Heart left ventricle (tissue), 16 donors: ENCODE results near the gene CLEC4M. TPM values are rescaled to one million over a fixed set of nuclear protein-coding genes. Genes with fewer than 3 reads are reported as not detected.

ENCODE experiments used
- ATAC-seq, 4 donors: fragments of 200-7000 bp; cut with Tn5 transposase; one replicate each; pipeline ENCODE4 v1.9.1; 2020 to 2022; ENCODE audit warnings: moderate library complexity in 4 of 4, mild to moderate bottlenecking in 3 of 4, moderate number of reproducible peaks in 1 of 4
- DNase-seq, 5 donors: peaks; one replicate each; pipeline ENCODE4 v3.0.0-alpha.2; 2020
- H3K27ac ChIP-seq, 12 donors: fragments of 200-600 bp; sonication (generic) in 4 of 12; one replicate each; pipeline versions ENCODE4 v1.5.0 to v1.8.0; 2016 to 2022; ENCODE audit warnings: mild to moderate bottlenecking in 2 of 12
- H3K27me3 ChIP-seq, 9 donors: fragments of 200-600 bp; sonication (generic) in 2 of 9; one replicate each; pipeline versions ENCODE4 v1.5.1 to v1.8.0; 2016 to 2022; ENCODE audit warnings: mild to moderate bottlenecking in 3 of 9
- H3K36me3 ChIP-seq, 9 donors: fragments of 200-600 bp; sonication (generic) in 2 of 9; one replicate each; pipeline versions ENCODE4 v1.5.0 to v1.8.0; 2018 to 2022; ENCODE audit warnings: mild to moderate bottlenecking in 2 of 9
- H3K4me1 ChIP-seq, 12 donors: fragments of 200-600 bp; sonication (generic) in 4 of 12; one replicate each; pipeline versions ENCODE4 v1.5.0 to v1.8.0; 2016 to 2022; ENCODE audit warnings: mild to moderate bottlenecking in 3 of 12
- H3K4me3 ChIP-seq, 12 donors: fragments of 200-600 bp; sonication (generic) in 4 of 12; one replicate each; pipeline versions ENCODE4 v1.5.0 to v1.8.0; 2017 to 2022; ENCODE audit warnings: mild to moderate bottlenecking in 9 of 12, moderate library complexity in 4 of 12
- H3K9me3 ChIP-seq, 12 donors: fragments of 200-600 bp; sonication (generic) in 4 of 12; one replicate each; pipeline versions ENCODE4 v1.5.0 to v1.8.0; 2016 to 2022; ENCODE audit warnings: mild to moderate bottlenecking in 1 of 12
- CTCF ChIP-seq, 12 donors: fragments of 200-600 bp; sonication (generic) in 4 of 12; IDR thresholded peaks; one replicate each; pipeline versions ENCODE4 v1.5.0 to v1.8.0; 2018 to 2022; ENCODE audit warnings: antibody characterized with exemption in 12 of 12, mild to moderate bottlenecking in 5 of 12
- POLR2A ChIP-seq, 2 donors: fragments of 450-650 bp; IDR thresholded peaks; one replicate each; pipeline ENCODE4 v1.6.1; 2017; ENCODE audit warnings: antibody characterized with exemption in 2 of 2, mild to moderate bottlenecking in 2 of 2, moderate library complexity in 2 of 2
- WGBS, 4 donors: extraction: QIAGEN DNeasy Blood & Tissue Kit in 2 of 4; methylation state at CpG; one replicate each; pipeline versions ENCODE4 v1.1.5 to v1.1.7; 2013 to 2018; 5-methylcytosine and 5-hydroxymethylcytosine counted together
- intact Hi-C, 10 donors: fragments of 100-400 bp; cut with DNase I; formaldehyde crosslinking; loops; one replicate each; pipeline versions ENCODE4 v1.11.1 to v1.14.2; 2022
- polyA plus RNA-seq, 2 donors: library from polyadenylated mRNA; stranded (reverse); fragments of 200-250 nt; gene quantifications; one replicate each; pipeline ENCODE4 v1.2.3, GENCODE V29; 2013
- total RNA-seq, 9 donors: library from RNA; depleted of rRNA in 2 of 9; stranded (reverse); fragments of >200 nt in 2 of 9; fragmentation: NEBNext Ultra II Directional in 3 of 9; extraction: Animal tissue kit (Norgen Biotek cat#: 25700) in 3 of 9; gene quantifications; one replicate each; pipeline versions ENCODE4 v1.1.0 to v1.2.4, GENCODE V29; 2016 to 2023
- donor health status: ischemic (EF 13 %, LVEDD 7.1; RV severe dilation, severe dysfunction).
- donor health status: healthy with polysubstance abuse.
- donor health status: DM: no; HTN: yes; CAD: no.
- donor health status: DM: no; HTN: no; CAD: no.
- donor health status: ischemic (EF 25% LVEDD 6.9; RV normal size, moderate dysfunction).
- donor health status: ischemic (EF 25% LVEDD 5.7; RV mildly dilated, moderate dysfunction).
- donor health status: healthy.
- donor health status: DM: yes; HTN: yes; CAD: no.
- donor health status: ischemic (EF 35%, LVEDD 5.7; RV mildly dilated, moderate dysfunction).
- donor health status: nonischemic (EF 11% LVEDD 7.7; RV severe dilation, severe dysfunction).
- donor health status: DM: yes; HTN: yes; CAD: no.
- donor health status: PGD.
- donor health status: ischemic (EF 29% LVEDD 5.4; RV normal size, mild dysfunction).
- donor health status: nonischemic (EF 23%, LVEDD 6.1; RV moderate dilation, normal function).

Gene CLEC4M
- total and polyA plus RNA-seq, 11 donors: not detected

- TF ChIP-seq POLR2A (IDR thresholded peaks at IDR 0.05) (no peak), CTCF (IDR thresholded peaks at IDR 0.05) (no peak)
- 74 to 79% (median 77%) methylated on average over 6 of the region's 6 CpGs for WGBS, 4 donors
- intact Hi-C loops: no loop called here
- DNase-seq (no peak), ATAC-seq (no peak)
- Histone ChIP-seq H3K27ac (peak overlapping the region in 1 of 12 donors; percentile 80), H3K36me3 (no peaks in the 10 kb centered on the region), H3K4me1 (peaks cover 0 to 11% (median 0%) of the 10 kb centered on the region in 12 donors), H3K4me3 (no peak overlapping the region), H3K27me3 (peaks cover 0 to 3% (median 0%) of the 10 kb centered on the region in 9 donors), H3K9me3 (no peaks in the 10 kb centered on the region)
These were observed 22.4 kb upstream of the CLEC4M start for GRCh38 chr19:7740682-7741054.

DNA sequence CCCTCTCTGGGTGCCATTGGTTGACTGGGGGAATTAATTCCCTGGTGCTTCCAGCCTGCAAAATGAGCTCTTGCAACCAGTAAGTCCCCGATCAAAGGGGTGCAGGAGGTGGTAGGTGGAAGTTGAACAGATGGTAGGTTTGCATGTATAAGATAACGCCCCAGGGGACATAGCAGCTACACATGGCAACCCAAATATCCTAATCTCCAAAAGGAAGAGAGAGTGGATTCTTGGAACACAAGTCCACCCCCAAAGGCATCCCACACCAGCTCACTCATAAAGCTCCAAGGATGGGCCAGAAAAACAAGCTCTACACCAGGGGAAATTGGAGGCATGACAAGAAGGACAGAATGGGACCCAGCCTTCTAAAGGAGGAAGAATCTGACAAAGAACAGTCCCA is 20.5 kb upstream of the CLEC4M start:
- no peak overlapping the region for H3K4me3 ChIP-seq
- H3K36me3 ChIP-seq: no peaks in the 10 kb centered on the region
- TF ChIP-seq CTCF (IDR thresholded peaks at IDR 0.05) (no peak), POLR2A (IDR thresholded peaks at IDR 0.05) (no peak)
- peaks cover 0 to 10% (median 0%) of the 10 kb centered on the region in 9 donors for H3K27me3 ChIP-seq
- DNase-seq (no peak), ATAC-seq (no peak)
- WGBS, 4 donors: 58 to 79% (median 67%) methylated on average over 2 of the region's 2 CpGs
- H3K9me3 ChIP-seq: no peaks in the 10 kb centered on the region
- intact Hi-C loops: no loop called here
- H3K4me1 ChIP-seq: peaks cover 0 to 5% (median 0%) of the 10 kb centered on the region in 12 donors
- H3K27ac ChIP-seq: no peak overlapping the region

DNA sequence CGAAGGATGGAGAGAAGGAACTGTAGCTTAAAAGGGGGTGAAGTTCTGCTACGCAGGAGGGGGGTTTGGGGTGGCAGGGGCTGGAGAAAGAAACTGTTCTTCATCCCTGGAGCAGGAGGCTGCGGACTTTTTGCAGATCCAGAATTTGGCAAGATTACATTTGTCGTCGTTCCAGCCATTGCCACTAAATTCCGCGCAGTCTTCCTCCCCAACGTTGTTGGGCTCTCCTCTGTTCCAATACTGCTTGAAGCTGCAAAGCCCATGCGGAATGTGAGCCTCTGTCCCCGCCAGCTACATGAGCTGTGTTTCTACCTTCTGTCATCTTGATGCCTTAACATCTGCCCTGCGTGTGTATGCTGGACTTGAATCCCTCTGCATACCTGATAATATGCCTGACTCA is 20.1 kb upstream of the CLEC4M start:
- Histone ChIP-seq H3K36me3 (no peaks in the 10 kb centered on the region), H3K4me3 (no peak overlapping the region), H3K27me3 (peaks cover 0 to 14% (median 0%) of the 10 kb centered on the region in 9 donors), H3K4me1 (peaks cover 0 to 5% (median 0%) of the 10 kb centered on the region in 12 donors), H3K9me3 (peaks cover 0 to under 1% (median 0%) of the 10 kb centered on the region in 12 donors), H3K27ac (no peak overlapping the region)
- intact Hi-C loops: no loop called here
- ATAC-seq: no peak
- WGBS, 4 donors: 72 to 81% (median 77%) methylated on average over 10 to 11 of the region's 11 CpGs
- TF ChIP-seq POLR2A (IDR thresholded peaks at IDR 0.05) (no peak), CTCF (IDR thresholded peaks at IDR 0.05) (no peak)
- no peak for DNase-seq

DNA sequence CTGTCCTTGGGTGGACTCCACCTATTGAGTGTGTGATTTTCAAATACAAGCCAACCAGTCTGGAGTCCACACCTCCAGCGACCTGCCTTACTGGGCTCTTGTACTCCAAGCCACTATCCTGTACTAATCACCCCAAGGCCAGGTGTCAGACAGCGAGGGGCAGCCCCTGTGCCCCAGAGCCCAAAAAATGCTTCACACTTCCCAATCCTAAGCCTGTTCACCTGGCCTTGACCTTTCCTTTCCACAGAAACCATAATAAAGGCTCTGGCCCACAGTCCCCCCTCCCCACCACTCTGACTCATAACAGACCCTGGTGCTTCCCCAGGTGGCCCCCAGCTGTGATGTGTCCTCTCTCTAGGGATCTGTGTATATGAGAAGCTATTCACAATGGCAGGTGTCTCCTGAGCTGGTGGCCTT is 19.6 kb upstream of the CLEC4M start:
- no peak overlapping the region for H3K27ac ChIP-seq
- TF ChIP-seq POLR2A (IDR thresholded peaks at IDR 0.05) (no peak), CTCF (IDR thresholded peaks at IDR 0.05) (no peak)
- no peaks in the 10 kb centered on the region for H3K36me3 ChIP-seq
- intact Hi-C loops: no loop called here
- no peak for DNase-seq
- 60 to 90% (median 73%) methylated on average over 2 of the region's 2 CpGs for WGBS, 4 donors
- peaks cover 0 to 19% (median 0%) of the 10 kb centered on the region in 9 donors for H3K27me3 ChIP-seq
- ATAC-seq: no peak
- H3K4me1 ChIP-seq: peaks cover 0 to 5% (median 0%) of the 10 kb centered on the region in 12 donors
- H3K4me3 ChIP-seq: no peak overlapping the region
- H3K9me3 ChIP-seq: peaks cover 0 to 4% (median 0%) of the 10 kb centered on the region in 12 donors
